Stimulated activated CD8-positive, alpha-beta memory T cell treated with anti-CD3 and anti-CD28 coated beads, Interleukin-15, amount 100 ng/mL, for 24 hours (primary cell): ENCODE results near the gene SGMS1.

Source experiments
- DNase-seq: peaks from one replicate; pipeline ENCODE4 v3.0.0-alpha.2; 2020; ENCODE audit warnings: low read depth

The SGMS1 gene

GRCh38 chr10:50636618-50637579 is 13.1 kb upstream of the SGMS1 start:
- DNase-seq = no peak

GRCh38 chr10:50635286-50635685 is 11.5 kb upstream of the SGMS1 start:
- DNase-seq = no peak

- DNase-seq = no peak
These were observed 10.7 kb upstream of the SGMS1 start for GRCh38 chr10:50634479-50634878.

GRCh38 chr10:50631052-50631451 is 7.3 kb upstream of the SGMS1 start:
- DNase-seq = no peak

GRCh38 chr10:50629495-50630122 is 5.9 kb upstream of the SGMS1 start:
- no peak for DNase-seq

GRCh38 chr10:50627896-50628295 is 4.1 kb upstream of the SGMS1 start:
- DNase-seq = no peak

- no peak for DNase-seq
These were observed 3.7 kb upstream of the SGMS1 start for GRCh38 chr10:50627443-50627842.

GRCh38 chr10:50625649-50626132 is 1.9 kb upstream of the SGMS1 start:
- no peak for DNase-seq

GRCh38 chr10:50624866-50625501 is 1.2 kb upstream of the SGMS1 start:
- DNase-seq = peak; percentile 19

- peak; percentile 96 for DNase-seq
These were observed 683 bp upstream of the SGMS1 start for GRCh38 chr10:50624413-50624865.

GRCh38 chr10:50622706-50623662 is 772 bp downstream of the SGMS1 start:
- DNase-seq = no peak

- DNase-seq = peak; percentile 18
These were observed 1.6 kb downstream of the SGMS1 start for GRCh38 chr10:50621968-50622705.

- no peak for DNase-seq
These were observed 2.9 kb downstream of the SGMS1 start for GRCh38 chr10:50620899-50621298.

- DNase-seq = no peak
These were observed 3.9 kb downstream of the SGMS1 start for GRCh38 chr10:50619882-50620281.

- no peak for DNase-seq
These were observed 4.6 kb downstream of the SGMS1 start for GRCh38 chr10:50619166-50619565.

- DNase-seq = no peak
These were observed 5.1 kb downstream of the SGMS1 start for GRCh38 chr10:50618624-50619023.

GRCh38 chr10:50615658-50616057 is 8.1 kb downstream of the SGMS1 start:
- DNase-seq = no peak

- DNase-seq = no peak
These were observed 9.2 kb downstream of the SGMS1 start for GRCh38 chr10:50614444-50615137.

GRCh38 chr10:50613726-50614443 is 9.9 kb downstream of the SGMS1 start:
- DNase-seq = no peak
